H1 (cell line): ENCODE results near the gene SS18L1. TPM values are rescaled to one million over a fixed set of nuclear protein-coding genes. Genes with fewer than 3 reads are reported as not detected.

ENCODE experiments used
- CTCF ChIA-PET: fragments of 300-600 bp; sonication (Branson Sonifier 250); formaldehyde crosslinking; loops from one replicate; lab custom pipeline; 2021; ENCODE audit not compliant: partially characterized antibody; lab: Charles Lee
- POLR2A ChIA-PET: fragments of 300-600 bp; sonication (Branson Sonifier 250); formaldehyde crosslinking; loops from one replicate; lab custom pipeline; 2021; ENCODE audit warnings: inconsistent platforms; ENCODE audit not compliant: partially characterized antibody; lab: Charles Lee
- DNase-seq, 2 experiments: peaks; one replicate each; pipeline versions ENCODE4 v3.0.0 to v3.0.0-alpha.2; 2010 to 2022; ENCODE audit warnings: low spot score in 2 of 2, low read depth in 1 of 2, mixed read lengths in 1 of 2
- FAIRE-seq: peaks from 2 replicates; lab custom pipeline; 2011; peaks lifted over from hg19 to GRCh38; lab: Jason Lieb, UNC
- H2AFZ ChIP-seq: 2 replicates; pipeline ENCODE4 v1.8.1; 2012; ENCODE audit warnings: low read length, inconsistent platforms
- H2AK5ac ChIP-seq: 2 replicates; pipeline ENCODE4 v1.6.1; 2013; ENCODE audit warnings: low read depth, low read length
- H2BK120ac ChIP-seq: replicated peaks from 2 replicates; pipeline ENCODE3; 2013; ENCODE audit warnings: low read depth, low read length, inconsistent platforms
- H2BK12ac ChIP-seq: 2 replicates; pipeline ENCODE4 v1.6.1; 2013; ENCODE audit warnings: low read depth, low read length
- H2BK15ac ChIP-seq: 2 replicates; pipeline ENCODE4 v1.6.1; 2013; ENCODE audit warnings: low read length
- H2BK20ac ChIP-seq: 2 replicates; pipeline ENCODE4 v1.6.1; 2013; ENCODE audit warnings: low read length
- H2BK5ac ChIP-seq: 2 replicates; pipeline ENCODE4 v1.6.1; 2013; ENCODE audit warnings: low read depth, low read length
- H3K14ac ChIP-seq: 2 replicates; pipeline ENCODE4 v1.6.1; 2013; ENCODE audit warnings: inconsistent platforms; ENCODE audit not compliant: insufficient read length
- H3K18ac ChIP-seq: 2 replicates; pipeline ENCODE4 v1.6.1; 2013; ENCODE audit warnings: low read length; ENCODE audit errors: extremely low read depth
- H3K23ac ChIP-seq: 2 replicates; pipeline ENCODE4 v1.6.1; 2013; ENCODE audit warnings: inconsistent platforms; ENCODE audit not compliant: insufficient read length
- H3K23me2 ChIP-seq: 2 replicates; pipeline ENCODE4 v1.6.1; 2013; ENCODE audit warnings: low read depth, low read length
- H3K27ac ChIP-seq: 2 replicates; pipeline ENCODE4 v1.6.1; 2011; ENCODE audit warnings: low read depth, low read length, inconsistent platforms
- H3K27me3 ChIP-seq, 4 experiments: replicated peaks in 1 of 4; 1 replicate in 1 of 4; 2 replicates in 3 of 4; pipeline versions ENCODE4 v1.6.1 to v1.8.1; 2011 to 2013; ENCODE audit warnings: low read length in 3 of 4, mild to moderate bottlenecking in 3 of 4, inconsistent platforms in 2 of 4, mixed read lengths in 2 of 4, moderate library complexity in 1 of 4; ENCODE audit not compliant: control insufficient read depth in 3 of 4, insufficient read depth in 3 of 4; ENCODE audit errors: extremely low read depth in 1 of 4
- H3K36me3 ChIP-seq, 4 experiments: 2 replicates each; pipeline versions ENCODE4 v1.6.1 to v1.8.1; 2011 to 2013; ENCODE audit warnings: mild to moderate bottlenecking in 4 of 4, low read length in 3 of 4, moderate library complexity in 2 of 4, control low read depth in 1 of 4, inconsistent platforms in 1 of 4; ENCODE audit not compliant: insufficient read depth in 4 of 4, control insufficient read depth in 2 of 4
- H3K4ac ChIP-seq: replicated peaks from 2 replicates; pipeline ENCODE3; 2013; ENCODE audit warnings: low read length, low read depth, mixed read lengths, inconsistent platforms; ENCODE audit not compliant: insufficient read length
- H3K4me1 ChIP-seq, 4 experiments: replicated peaks in 1 of 4; 1 replicate in 1 of 4; 2 replicates in 3 of 4; pipeline versions ENCODE4 v1.6.1 to v1.8.1; 2011 to 2013; ENCODE audit warnings: low read length in 3 of 4, inconsistent platforms in 2 of 4, mixed read lengths in 1 of 4; ENCODE audit not compliant: insufficient read depth in 4 of 4, control insufficient read depth in 3 of 4
- H3K4me2 ChIP-seq, 2 experiments: 2 replicates each; pipeline versions ENCODE4 v1.6.1 to v1.8.1; 2011 to 2013; ENCODE audit warnings: low read depth in 2 of 2, low read length in 2 of 2, control low read depth in 1 of 2, inconsistent platforms in 1 of 2, mild to moderate bottlenecking in 1 of 2; ENCODE audit not compliant: insufficient read depth in 1 of 2
- H3K4me3 ChIP-seq, 4 experiments: fragments of 200-600, 300-600 bp in 1 of 4; sonication (generic), shearing (Covaris generic), sonication (Bioruptor Twin) in 1 of 4; 2 replicates each; pipeline versions ENCODE4 v1.5.1 to v1.8.1; 2011 to 2016; ENCODE audit warnings: low read length in 4 of 4, low read depth in 3 of 4, control low read depth in 2 of 4, inconsistent platforms in 2 of 4, mild to moderate bottlenecking in 2 of 4, mixed read lengths in 1 of 4, moderate library complexity in 1 of 4; ENCODE audit not compliant: insufficient read depth in 2 of 4; ENCODE audit errors: extremely low read depth in 1 of 4
- H3K56ac ChIP-seq: replicated peaks from 2 replicates; pipeline ENCODE3; 2013; ENCODE audit warnings: low read depth, mild to moderate bottlenecking, mixed read lengths, low read length, inconsistent platforms; ENCODE audit not compliant: insufficient read length
- H3K79me1 ChIP-seq: 2 replicates; pipeline ENCODE4 v1.6.1; 2013; ENCODE audit warnings: low read depth, low read length, control low read depth
- H3K79me2 ChIP-seq, 2 experiments: 2 replicates each; pipeline versions ENCODE4 v1.6.1 to v1.8.1; 2012 to 2013; ENCODE audit warnings: low read length in 2 of 2, mild to moderate bottlenecking in 2 of 2, inconsistent platforms in 1 of 2; ENCODE audit not compliant: insufficient read depth in 2 of 2, control insufficient read depth in 1 of 2
- H3K9ac ChIP-seq, 4 experiments: replicated peaks in 1 of 4; 1 replicate in 1 of 4; 2 replicates in 3 of 4; pipeline versions ENCODE4 v1.6.1 to v1.8.1; 2011 to 2013; ENCODE audit warnings: low read depth in 3 of 4, low read length in 3 of 4, control low read depth in 2 of 4, mild to moderate bottlenecking in 2 of 4, moderate library complexity in 2 of 4, inconsistent platforms in 1 of 4; ENCODE audit errors: extremely low read depth in 1 of 4
- H3K9me3 ChIP-seq, 2 experiments: 2 replicates each; pipeline versions ENCODE4 v1.6.1 to v1.8.1; 2012 to 2013; ENCODE audit warnings: mild to moderate bottlenecking in 2 of 2, moderate library complexity in 2 of 2, control low read depth in 1 of 2, inconsistent platforms in 1 of 2, low read depth in 1 of 2, low read length in 1 of 2, mixed read lengths in 1 of 2; ENCODE audit not compliant: insufficient read depth in 2 of 2
- H4K20me1 ChIP-seq, 2 experiments: replicated peaks in 1 of 2; 2 replicates each; pipeline versions ENCODE3 to v1.8.1; 2011 to 2013; ENCODE audit warnings: inconsistent platforms in 2 of 2, low read length in 2 of 2, mild to moderate bottlenecking in 1 of 2; ENCODE audit not compliant: insufficient read depth in 2 of 2, control insufficient read depth in 1 of 2
- H4K5ac ChIP-seq: 2 replicates; pipeline ENCODE4 v1.6.1; 2013; ENCODE audit warnings: low read length, low read depth, mixed read lengths, inconsistent platforms; ENCODE audit not compliant: insufficient read length
- H4K8ac ChIP-seq: 2 replicates; pipeline ENCODE4 v1.8.0; 2013; ENCODE audit warnings: mild to moderate bottlenecking, moderate library complexity, low read length, inconsistent platforms; ENCODE audit not compliant: insufficient read depth; ENCODE audit errors: extremely low read depth
- H4K91ac ChIP-seq: replicated peaks from 2 replicates; pipeline ENCODE3; 2013; ENCODE audit warnings: low read length, mixed read lengths, inconsistent platforms; ENCODE audit not compliant: insufficient read length
- CBX8 ChIP-seq: fragments of 300-800, 300-1000 bp; sonication (generic); IDR thresholded peaks from 2 replicates; pipeline ENCODE4 v1.7.1; 2016; ENCODE audit warnings: low read depth, low read length, borderline replicate concordance
- CTCF ChIP-seq, 3 experiments: IDR thresholded peaks; 1 replicate in 2 of 3; 2 replicates in 1 of 3; pipeline versions ENCODE4 v1.5.1 to v1.6.1; 2011; ENCODE audit warnings: low read length in 3 of 3, mild to moderate bottlenecking in 3 of 3, inconsistent platforms in 2 of 3, low read depth in 1 of 3, moderate library complexity in 1 of 3; ENCODE audit not compliant: insufficient read depth in 1 of 3; ENCODE audit errors: control extremely low read depth in 1 of 3
- EGR1 ChIP-seq: IDR thresholded peaks from 2 replicates; pipeline ENCODE4 v1.6.1; 2011; ENCODE audit warnings: low read depth, low read length, borderline replicate concordance
- EP300 ChIP-seq, 2 experiments: IDR thresholded peaks; 1 replicate in 1 of 2; 2 replicates in 1 of 2; pipeline ENCODE4 v1.6.1; 2011 to 2012; ENCODE audit warnings: low read depth in 2 of 2, low read length in 2 of 2, mild to moderate bottlenecking in 2 of 2, borderline replicate concordance in 1 of 2, inconsistent platforms in 1 of 2, moderate library complexity in 1 of 2
- KDM4A ChIP-seq: IDR thresholded peaks from one replicate; pipeline ENCODE4 v1.7.1; 2012; ENCODE audit warnings: low read depth, mild to moderate bottlenecking, moderate library complexity, low read length, inconsistent platforms; ENCODE audit not compliant: severe bottlenecking
- NRF1 ChIP-seq: IDR thresholded peaks from 2 replicates; pipeline ENCODE4 v1.6.1; 2011; ENCODE audit warnings: mild to moderate bottlenecking, low read depth, low read length, improper control_type of control experiment
- RAD21 ChIP-seq, 2 experiments: IDR thresholded peaks in 1 of 2; conservative IDR thresholded peaks in 1 of 2; 2 replicates each; pipeline ENCODE4 v1.6.1; 2011; ENCODE audit warnings: low read depth in 2 of 2, low read length in 2 of 2, improper control_type of control experiment in 1 of 2, inconsistent platforms in 1 of 2, mild to moderate bottlenecking in 1 of 2, moderate library complexity in 1 of 2
- RXRA ChIP-seq: IDR thresholded peaks from 2 replicates; pipeline ENCODE4 v1.6.1; 2011; ENCODE audit warnings: low read depth, mild to moderate bottlenecking, low read length, moderate library complexity; ENCODE audit not compliant: insufficient read depth
- SP4 ChIP-seq: IDR thresholded peaks from 2 replicates; pipeline ENCODE4 v1.6.1; 2012; ENCODE audit warnings: low read length, inconsistent platforms
- TCF12 ChIP-seq: IDR thresholded peaks from 2 replicates; pipeline ENCODE4 v1.6.1; 2011; ENCODE audit warnings: low read depth, mild to moderate bottlenecking, low read length
- TEAD4 ChIP-seq: IDR thresholded peaks from 2 replicates; pipeline ENCODE4 v1.6.1; 2012; ENCODE audit warnings: low read depth, low read length, inconsistent platforms, mixed read lengths
- WGBS, 2 experiments: shearing (Covaris generic) in 1 of 2; methylation state at CpG; one replicate each; pipeline versions ENCODE4 v1.1.6 to v1.1.7; 2013 to 2015; ENCODE audit warnings: low lambda C conversion rate in 2 of 2, mixed read lengths in 2 of 2, inconsistent platforms in 1 of 2, low coverage in 1 of 2, missing lambda C conversion rate in 1 of 2; ENCODE audit not compliant: insufficient replicate concordance in 2 of 2, insufficient coverage in 1 of 2, insufficient read length in 1 of 2; ENCODE audit errors: extremely low coverage in 1 of 2, missing lambda C conversion rate in 1 of 2; 5-methylcytosine and 5-hydroxymethylcytosine counted together
- polyA plus RNA-seq, 7 experiments: library from polyadenylated mRNA; depleted of rRNA in 3 of 7; stranded (reverse) in 5 of 7; unstranded in 2 of 7; fragments of >200 nt in 5 of 7; fragments of 200-250 nt in 2 of 7; gene quantifications; 1 replicate in 5 of 7; 2 replicates in 1 of 7; 4 replicates in 1 of 7; pipeline versions ENCODE4 v1.2.1 to v1.2.3, GENCODE V29; 2011 to 2013; ENCODE audit warnings: missing spikeins in 2 of 7, mixed read lengths in 2 of 7
- total RNA-seq: library from RNA; stranded (reverse); fragmentation: NEBNext Ultra II Directional; extraction: Animal tissue kit (Norgen Biotek cat#: 25700); gene quantifications from 2 replicates; pipeline ENCODE4 v1.2.1, GENCODE V29; 2021

Gene SS18L1
- total and polyA plus RNA-seq, 2 of the 8 experiments (the other 6 are each of a cell fraction or from before 2014, with no cell fraction given): 28.4 to 29.7 TPM

DNA sequence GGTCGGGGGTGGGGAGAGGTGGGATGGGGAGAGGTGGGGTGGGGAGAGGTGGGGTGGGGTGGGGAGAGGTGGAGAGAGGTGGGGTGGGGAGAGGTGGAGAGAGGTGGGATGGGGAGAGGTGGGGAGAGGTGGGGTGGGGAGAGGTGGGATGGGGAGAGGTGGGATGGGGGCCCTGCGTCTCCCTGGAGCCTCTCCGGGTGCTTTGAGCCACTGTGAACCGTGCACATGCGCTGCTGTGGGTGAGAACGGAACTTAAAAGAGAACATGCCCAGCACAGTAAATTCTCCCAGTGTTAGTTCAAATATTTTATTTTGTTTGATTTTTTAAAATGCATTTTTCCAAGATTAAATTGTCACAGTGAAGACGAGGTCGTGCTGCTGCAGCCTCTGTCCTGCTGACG, 16.7 kb downstream of the SS18L1 start:
- Histone ChIP-seq H3K4me3 (no peak overlapping the region), H3K23me2 (no peaks in the 10 kb centered on the region), H3K36me3 (peaks cover 13 to 37% (median 26%) of the 10 kb centered on the region in 4 experiments), H2BK120ac (no peak overlapping the region), H3K4ac (no peak overlapping the region), H3K4me1 (peaks cover 0 to 14% (median 6%) of the 10 kb centered on the region in 4 experiments; a peak in 6 of 7 replicates), H2AFZ (no peak overlapping the region), H4K20me1 (peaks cover 18 to 55% of the 10 kb centered on the region in 2 experiments), H2BK5ac (no peak overlapping the region; the same call in 1 of the 2 replicates), H3K27ac (no peak overlapping the region), H3K56ac (no peak overlapping the region), H3K79me2 (peaks cover 5 to 46% of the 10 kb centered on the region in 2 experiments; a peak in 3 of 4 replicates), H3K18ac (no peak overlapping the region), H4K5ac (no peak overlapping the region), H3K9me3 (no peaks in the 10 kb centered on the region), H4K91ac (no peak overlapping the region), H3K4me2 (no peak overlapping the region), H3K14ac (no peak overlapping the region), H3K79me1 (peaks cover 13% of the 10 kb centered on the region), H2AK5ac (no peak overlapping the region), H2BK20ac (no peak overlapping the region), H4K8ac (no peak overlapping the region), H2BK12ac (no peak overlapping the region), H2BK15ac (no peak overlapping the region), H3K9ac (no peak overlapping the region), H3K27me3 (no peaks in the 10 kb centered on the region), H3K23ac (no peak overlapping the region)
- DNase-seq (no peak), FAIRE-seq (no peak)
- CTCF ChIA-PET: no interaction called here
- WGBS, 2 experiments: 94% methylated on average over 7 of the region's 9 CpGs; no CpG with 5 or more reads in 1 of the 2 experiments
- TF ChIP-seq TCF12 (no peak), NRF1 (no peak), EGR1 (no peak), CBX8 (no peak), SP4 (no peak), EP300 (IDR thresholded peaks at IDR 0.05; ENCODE audit: borderline replicate concordance in 1 of 2, low read depth in 2 of 2, low read length in 2 of 2) (no peak), RXRA (no peak), RAD21 (IDR thresholded peaks at IDR 0.05 in 1 of 2, conservative IDR thresholded peaks at IDR 0.05 in 1 of 2; ENCODE audit: low read depth in 2 of 2, low read length in 2 of 2) (no peak), TEAD4 (no peak), KDM4A (no peak), CTCF (IDR thresholded peaks at IDR 0.05; ENCODE audit: control extremely low read depth in 1 of 3, insufficient read depth in 1 of 3, low read depth in 1 of 3, low read length in 3 of 3) (no peak)
- POLR2A ChIA-PET: interaction anchor here (1.9 kb wide), 1 partner anchor 11 kb away, joined by 5 read pairs; no protein-coding TSS in a partner anchor
